ENCODE measurements around the gene FGF5. TPM values are rescaled to one million over a fixed set of nuclear protein-coding genes. Genes with fewer than 3 reads are reported as not detected.

Gene FGF5
- polyA plus RNA-seq, 4 donors, result 0.06 to 0.17 (median 0.16) TPM; not detected in 1

DNA sequence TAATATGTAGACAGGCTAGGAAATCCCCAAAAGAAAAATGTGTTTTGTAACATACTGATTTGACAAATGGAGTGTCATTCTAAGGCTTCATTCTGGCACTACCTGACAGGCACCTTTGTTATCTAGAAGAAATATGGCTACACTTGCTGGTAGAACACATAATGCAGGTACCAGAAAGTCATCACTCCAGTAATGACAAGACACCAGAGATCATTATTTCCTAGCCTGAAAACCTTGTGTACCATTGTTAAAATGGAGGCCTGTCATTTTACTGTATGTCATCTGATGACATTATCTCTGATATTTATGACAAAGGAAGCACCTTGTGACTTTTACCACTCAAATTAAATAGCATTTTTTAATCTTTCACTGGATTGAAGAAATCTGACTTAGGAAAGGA lies 13.5 kb upstream of the FGF5 start:
- no peak for DNase-seq (ENCODE audit: low read depth in 4 of 4, low spot score in 3 of 4)

DNA sequence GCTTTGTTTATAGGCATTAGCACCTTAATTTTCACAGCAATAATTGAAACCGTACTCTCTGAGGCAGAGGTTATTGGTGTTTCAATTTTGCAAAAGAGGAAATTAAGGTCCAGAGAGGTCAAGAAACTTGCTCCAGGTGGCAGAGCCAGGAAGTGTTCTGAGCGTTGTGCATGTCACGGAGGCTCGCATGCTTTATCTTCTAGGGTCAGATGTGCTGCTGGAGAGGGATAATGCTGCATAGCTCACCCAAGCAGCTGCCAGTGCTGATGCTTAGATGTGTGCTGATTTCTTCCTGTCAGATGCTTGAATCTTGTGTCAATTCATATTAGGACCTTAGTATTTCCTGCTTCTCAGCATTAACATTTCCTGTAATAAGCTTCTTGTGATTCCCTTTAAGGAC lies 13.0 kb upstream of the FGF5 start:
- DNase-seq (ENCODE audit: low read depth in 4 of 4, low spot score in 3 of 4), result no peak

DNA sequence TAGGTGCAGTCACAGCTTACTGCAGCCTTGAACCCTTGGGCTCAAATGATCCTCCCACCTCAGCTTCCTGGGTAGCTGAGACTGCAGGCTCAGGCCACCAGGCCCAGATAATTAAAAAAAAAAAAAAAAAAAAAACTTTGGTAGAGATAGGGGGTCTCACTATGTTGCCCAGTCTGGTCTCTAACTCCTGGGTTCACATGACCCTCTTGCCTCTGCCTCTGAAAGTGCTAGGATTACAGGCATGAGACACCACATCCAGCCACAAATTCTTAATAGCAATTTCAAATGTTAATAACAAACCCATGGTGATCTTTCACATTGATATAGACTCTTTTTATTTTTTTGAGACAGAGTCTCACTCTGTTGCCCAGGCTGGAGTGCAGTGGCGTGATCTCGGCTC lies 12.3 kb upstream of the FGF5 start:
- DNase-seq (ENCODE audit: low read depth in 4 of 4, low spot score in 3 of 4), result no peak

DNA sequence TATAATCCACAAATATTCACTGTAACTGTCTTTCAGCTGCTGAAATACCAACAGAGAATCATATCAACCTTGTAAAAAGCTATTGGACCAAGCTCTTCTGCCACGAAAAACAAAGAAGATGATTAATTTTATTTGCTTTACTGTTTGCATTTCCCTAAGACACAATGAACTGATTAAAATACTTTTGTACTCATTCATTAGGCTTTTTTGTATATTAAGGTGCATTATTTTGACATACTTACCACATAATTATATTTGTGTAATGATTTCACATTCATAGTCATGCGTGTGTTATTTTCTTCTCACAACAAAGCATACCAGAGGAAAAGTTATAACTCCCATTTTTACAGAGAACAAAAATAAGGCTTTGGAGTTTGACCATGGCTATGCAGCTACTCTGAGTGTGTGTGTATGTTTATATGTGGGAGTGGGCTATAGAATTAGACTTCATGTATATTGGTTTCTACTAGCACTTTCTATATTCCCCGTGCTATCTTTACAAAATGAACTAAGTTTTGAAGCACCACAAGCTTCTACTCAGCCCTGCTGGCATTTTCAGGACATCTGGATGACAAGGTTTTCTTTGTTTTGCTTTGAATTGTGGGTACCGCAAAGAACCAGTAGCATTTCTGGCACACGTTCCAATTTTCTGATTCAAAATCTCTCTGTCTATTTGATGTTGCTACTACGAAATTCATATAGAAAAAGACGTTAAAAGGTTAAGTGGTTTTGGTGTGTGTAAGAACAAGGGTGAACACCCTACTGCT lies 11.0 kb upstream of the FGF5 start:
- DNase-seq (ENCODE audit: low read depth in 4 of 4, low spot score in 3 of 4), result no peak

DNA sequence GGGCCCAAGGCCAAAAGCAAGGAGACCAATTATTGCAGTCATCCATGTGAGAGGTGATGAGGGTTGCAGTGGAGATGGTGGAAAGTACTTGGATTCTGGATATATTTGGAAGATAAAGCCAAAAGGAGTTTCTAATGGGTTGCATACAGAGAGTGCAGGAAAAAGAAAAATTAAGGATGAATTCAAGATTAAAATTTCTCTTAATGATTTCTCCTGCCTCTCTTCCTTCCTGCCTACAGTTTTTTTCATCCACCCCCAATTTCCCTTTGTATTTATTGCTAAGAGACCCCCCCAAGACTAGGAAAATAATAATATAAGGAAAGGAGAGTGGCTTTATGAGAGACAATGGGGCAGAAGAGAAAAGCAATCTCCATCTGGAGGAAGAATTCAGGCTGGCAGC lies 8.6 kb upstream of the FGF5 start:
- no peak for DNase-seq (ENCODE audit: low read depth in 4 of 4, low spot score in 3 of 4)

DNA sequence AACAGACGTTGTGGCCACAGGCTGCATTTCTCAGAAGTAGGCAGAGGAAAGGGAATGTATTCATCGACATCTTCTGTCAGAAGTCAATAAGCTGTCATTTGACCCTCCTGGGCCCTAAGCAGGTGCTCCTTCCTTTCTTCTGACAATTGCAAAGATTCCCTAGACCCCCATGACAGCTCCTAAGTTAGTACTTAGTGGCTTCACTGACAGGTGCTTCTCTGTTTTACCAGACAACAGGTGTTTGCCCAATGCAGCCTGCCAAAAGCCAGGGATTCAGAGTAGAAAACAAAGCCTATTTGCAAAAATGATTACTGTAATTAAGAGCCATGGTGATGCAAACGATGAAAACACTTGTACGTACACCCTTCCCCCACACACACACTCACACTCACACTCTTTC lies 7.5 kb upstream of the FGF5 start:
- DNase-seq (ENCODE audit: low read depth in 4 of 4, low spot score in 3 of 4), result no peak

DNA sequence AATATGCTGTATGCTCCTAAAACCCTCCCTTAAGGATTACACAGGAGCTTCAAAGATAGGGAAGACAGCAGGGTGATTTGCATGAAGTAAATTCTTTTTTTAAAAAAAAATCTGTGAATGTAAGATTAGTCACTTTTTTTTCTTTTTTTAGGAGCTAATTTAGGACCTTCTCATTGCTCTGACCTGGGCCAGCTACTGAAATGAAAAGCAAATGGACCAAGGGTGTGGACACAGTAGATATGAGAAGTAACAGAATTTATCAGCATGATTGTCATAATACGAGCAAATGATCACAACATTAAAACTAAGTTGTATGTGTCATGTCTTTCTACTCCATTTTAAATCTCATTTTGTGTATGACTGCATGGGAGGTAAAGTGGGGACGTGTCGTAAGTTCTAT lies 6.6 kb upstream of the FGF5 start:
- DNase-seq (ENCODE audit: low read depth in 4 of 4, low spot score in 3 of 4), result no peak

GRCh38 chr4:80261989-80262600 lies 4.4 kb upstream of the FGF5 start:
- no peak for DNase-seq (ENCODE audit: low read depth in 4 of 4, low spot score in 3 of 4)

- no peak for DNase-seq (ENCODE audit: low read depth in 4 of 4, low spot score in 3 of 4)
Measured at GRCh38 chr4:80263541-80264351, 2.7 kb upstream of the FGF5 start.

DNA sequence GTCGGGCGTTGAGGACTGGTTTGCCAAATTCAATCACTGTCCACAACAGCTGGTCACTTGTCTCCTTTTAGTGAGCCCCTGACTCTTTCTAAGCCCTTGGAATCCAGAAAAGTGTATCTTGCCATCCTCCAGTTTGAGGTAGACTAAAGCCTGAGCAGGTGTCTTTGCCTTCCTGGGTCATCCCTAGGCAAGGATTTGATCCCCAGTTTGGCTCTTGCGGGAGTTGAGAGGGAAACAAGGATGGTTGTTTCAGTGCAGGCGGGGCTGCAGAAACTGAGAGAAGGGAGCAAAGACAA lies 2.2 kb upstream of the FGF5 start:
- no peak for DNase-seq (ENCODE audit: low read depth in 4 of 4, low spot score in 3 of 4)

GRCh38 chr4:80264825-80265224 lies 1.6 kb upstream of the FGF5 start:
- DNase-seq (ENCODE audit: low read depth in 4 of 4, low spot score in 3 of 4), result no peak

DNA sequence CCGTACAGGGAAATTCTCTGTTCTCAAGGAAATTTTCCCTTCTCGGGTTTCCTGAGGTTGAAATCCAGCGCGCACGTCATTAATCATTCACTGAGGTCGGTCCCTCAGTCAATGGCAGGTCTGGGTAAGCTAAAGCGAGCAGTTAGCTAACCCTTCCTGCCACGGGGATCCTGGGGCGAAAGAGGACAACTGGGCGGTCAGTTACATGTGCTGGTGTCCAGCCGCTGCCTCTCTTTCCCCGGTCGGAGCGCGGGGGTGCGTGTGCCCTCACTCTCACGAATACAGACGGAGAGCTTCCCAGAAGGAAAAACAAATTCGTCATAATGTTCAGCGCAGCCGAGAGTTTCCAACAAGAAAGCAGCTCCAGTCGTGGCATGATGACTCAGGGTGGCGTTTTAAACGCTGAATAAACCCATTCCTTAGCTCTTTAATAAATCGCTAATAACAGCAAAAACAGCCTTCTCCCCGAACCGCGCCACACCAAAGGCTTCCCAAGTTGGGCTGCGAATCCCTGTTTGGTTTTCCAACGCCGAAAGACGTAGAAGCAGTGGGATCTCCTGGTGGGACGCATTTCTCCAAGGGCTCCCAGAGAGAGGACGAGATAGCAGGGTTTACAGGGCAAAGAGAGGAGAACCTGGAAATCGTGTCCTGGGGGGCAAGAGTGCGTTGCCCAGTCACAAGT lies 752 bp upstream of the FGF5 start:
- peak in 3 of 4 donors; percentile 29 to 40 (median 31) for DNase-seq (ENCODE audit: low read depth in 4 of 4, low spot score in 3 of 4)

DNA sequence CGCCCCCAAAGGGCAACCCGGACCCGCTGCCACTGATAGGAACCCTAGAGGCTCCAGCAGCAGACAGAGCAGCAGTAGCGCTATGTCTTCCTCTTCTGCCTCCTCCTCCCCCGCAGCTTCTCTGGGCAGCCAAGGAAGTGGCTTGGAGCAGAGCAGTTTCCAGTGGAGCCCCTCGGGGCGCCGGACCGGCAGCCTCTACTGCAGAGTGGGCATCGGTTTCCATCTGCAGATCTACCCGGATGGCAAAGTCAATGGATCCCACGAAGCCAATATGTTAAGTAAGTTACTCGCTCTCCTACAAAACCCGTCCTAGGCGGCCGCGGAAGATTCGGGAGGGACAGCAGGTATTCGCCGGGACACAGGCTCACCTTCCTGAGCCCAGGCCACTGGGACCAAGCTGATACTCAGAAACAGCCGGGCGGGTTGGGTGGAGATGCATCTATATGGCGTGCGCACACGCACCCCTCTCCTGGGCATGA lies 477 bp downstream of the FGF5 start:
- DNase-seq (ENCODE audit: low read depth in 4 of 4, low spot score in 3 of 4), result no peak

GRCh38 chr4:80268081-80268823 lies 1.8 kb downstream of the FGF5 start:
- no peak for DNase-seq (ENCODE audit: low read depth in 4 of 4, low spot score in 3 of 4)

DNA sequence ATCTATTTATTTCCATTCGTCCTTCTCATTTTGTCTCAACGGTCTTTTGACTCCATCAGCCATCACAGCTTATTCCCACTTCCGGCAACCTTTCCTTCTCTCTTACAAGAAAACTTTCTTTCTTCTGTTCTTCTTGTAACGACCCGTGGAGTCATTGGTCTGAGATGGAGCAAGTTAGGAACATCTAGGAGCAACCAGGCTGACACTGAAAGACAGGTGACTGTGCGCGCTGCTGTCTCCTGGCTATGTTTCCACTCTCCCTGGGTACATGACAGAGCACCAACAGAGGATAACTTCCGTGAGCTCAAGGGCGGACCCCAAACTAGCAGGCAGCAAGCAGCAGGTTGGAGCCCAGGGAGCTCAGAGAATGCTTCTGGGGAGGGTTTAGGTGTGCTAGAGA lies 2.5 kb downstream of the FGF5 start:
- DNase-seq (ENCODE audit: low read depth in 4 of 4, low spot score in 3 of 4), result no peak

DNA sequence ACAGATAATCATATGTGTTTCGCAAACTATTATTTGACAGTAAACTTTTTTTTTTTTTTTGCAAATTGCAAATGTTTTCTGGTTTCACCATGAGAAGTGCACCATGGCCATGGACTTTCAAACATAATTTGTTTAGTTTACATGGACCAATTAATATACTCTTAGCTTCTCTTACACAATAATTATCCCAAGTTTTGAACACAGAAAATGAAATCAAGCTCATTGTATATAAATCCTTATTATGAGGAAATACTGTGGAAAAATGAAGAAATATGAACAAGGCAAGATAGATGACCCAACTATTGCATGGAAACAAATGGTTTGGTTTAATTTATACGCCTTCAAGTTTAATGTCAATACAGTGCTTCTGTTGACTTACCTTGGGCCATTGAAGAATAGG lies 3.9 kb downstream of the FGF5 start:
- DNase-seq (ENCODE audit: low read depth in 4 of 4, low spot score in 3 of 4), result no peak

GRCh38 chr4:80270868-80271267 lies 4.4 kb downstream of the FGF5 start:
- no peak for DNase-seq (ENCODE audit: low read depth in 4 of 4, low spot score in 3 of 4)

DNA sequence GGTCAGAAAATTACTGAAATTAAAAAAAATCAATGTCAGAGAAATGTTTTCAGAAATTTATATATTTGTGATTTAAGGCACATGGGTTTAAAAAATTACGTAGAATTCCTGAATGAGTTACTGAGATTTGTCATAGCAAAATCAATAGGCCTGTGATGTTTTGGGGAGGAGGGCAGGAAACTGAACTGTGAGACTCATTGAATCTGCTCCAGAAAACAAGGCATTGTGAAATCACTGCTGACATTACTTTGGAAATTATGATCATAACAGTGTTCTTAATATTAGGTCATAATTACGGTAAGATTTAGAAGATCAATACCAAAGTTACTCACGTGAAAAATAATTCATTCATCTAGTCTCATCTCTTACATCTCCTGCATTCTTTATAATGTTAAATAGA lies 5.3 kb downstream of the FGF5 start:
- DNase-seq (ENCODE audit: low read depth in 4 of 4, low spot score in 3 of 4), result no peak

DNA sequence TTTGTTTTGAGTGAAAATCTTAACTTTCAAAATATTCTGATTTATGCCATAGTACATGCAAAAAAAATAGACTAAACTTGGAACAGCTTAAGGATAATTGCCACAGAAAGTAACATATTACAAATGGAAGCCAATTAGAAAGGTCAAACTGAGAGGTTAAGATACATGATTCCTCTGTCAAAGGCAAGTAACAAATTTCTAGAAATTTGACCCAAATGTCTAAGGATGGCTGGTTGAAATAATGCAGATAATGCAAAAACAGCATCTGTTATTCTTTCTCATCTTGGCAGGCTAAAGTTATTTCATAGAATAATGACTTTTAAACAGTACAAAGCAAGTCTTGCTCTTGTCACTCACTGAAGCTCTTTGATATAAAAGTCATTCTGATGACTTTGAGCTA lies 10.5 kb downstream of the FGF5 start:
- DNase-seq (ENCODE audit: low read depth in 4 of 4, low spot score in 3 of 4), result no peak

GRCh38 chr4:80279751-80280150 lies 13.3 kb downstream of the FGF5 start:
- no peak for DNase-seq (ENCODE audit: low read depth in 4 of 4, low spot score in 3 of 4)

- DNase-seq (ENCODE audit: low read depth in 4 of 4, low spot score in 3 of 4), result no peak
Measured at GRCh38 chr4:80286451-80286850, 20.0 kb downstream of the FGF5 start.
